ENCODE data around the gene SLC6A15. TPM values are rescaled to one million over a fixed set of nuclear protein-coding genes. Genes with fewer than 3 reads are reported as not detected.

The SLC6A15 gene
- total and polyA plus RNA-seq, 2 donors (not counting 3 experiments of a cell fraction or from before 2014, with no cell fraction given): 0.03 to 0.24 TPM

DNA sequence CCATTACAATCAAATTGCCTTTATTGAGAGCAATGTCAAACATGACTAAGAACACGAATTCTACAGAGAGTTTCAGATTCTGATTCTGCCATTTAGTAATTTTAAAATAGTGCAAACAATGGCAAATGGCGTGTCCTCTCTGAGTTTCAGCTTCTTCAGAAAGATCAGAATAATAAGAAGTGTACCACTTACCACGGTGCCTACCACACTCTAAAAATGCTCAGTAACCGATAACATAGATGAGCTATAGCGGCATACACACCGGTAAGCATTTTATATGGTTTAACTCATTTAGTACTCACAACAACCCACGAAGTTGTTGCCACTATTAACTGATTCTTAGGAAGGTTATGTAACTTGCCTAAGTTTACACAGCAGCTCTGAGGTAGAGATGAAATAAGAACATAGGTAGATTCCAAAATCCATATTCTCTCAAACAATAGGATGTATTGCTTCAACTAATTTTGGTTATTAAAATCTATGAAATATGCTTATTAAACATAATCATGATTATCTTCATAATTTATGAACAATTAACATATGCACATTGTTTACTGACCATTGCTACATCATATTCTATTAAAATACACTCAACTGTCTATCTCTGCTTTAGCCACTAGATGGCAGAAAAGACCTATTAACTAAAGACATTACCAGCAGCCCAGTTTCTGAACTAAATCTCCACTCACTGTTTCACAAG, 38.3 kb downstream of the SLC6A15 start:
- H3K27ac ChIP-seq (ENCODE audit: insufficient read depth, low read depth, low read length): no peak overlapping the region
- ChIA-PET POLR2A (no interaction called here), CTCF (interaction anchor here (0.6 to 10.3 kb wide), 20 partner anchors 9 to 574 kb away, joined by 3 to 646 read pairs (median 3); partner anchors contain the start of genes LRRIQ1 and TSPAN19)
- H4K20me1 ChIP-seq (replicated peaks; ENCODE audit: control insufficient read depth, extremely low read depth, insufficient read depth, low read length): no peaks in the 10 kb centered on the region
- DNase-seq (ENCODE audit: low read depth, low spot score): peak; percentile 55
- no peak overlapping the region for H3K4me2 ChIP-seq (ENCODE audit: insufficient read depth, low read length)
- intact Hi-C loops (cut with micrococcal nuclease) (loop anchor here (1.0 to 2.0 kb wide), 4 partner anchors 37 to 571 kb away; no protein-coding TSS in a partner anchor), dilution Hi-C loops (cut with MboI; ENCODE audit: extremely low pct_ligation_motif_present, low sequenced_read_pairs) (no loop called here)
- H3K79me2 ChIP-seq (ENCODE audit: control insufficient read depth, insufficient read depth, low read length): no peaks in the 10 kb centered on the region
- no TSS peak for BruUV-seq (replicated peaks)
- no peaks in the 10 kb centered on the region for H3K9me1 ChIP-seq (replicated peaks; ENCODE audit: control insufficient read depth, extremely low read depth, insufficient read depth, low read length)
- no peak overlapping the region for H3K9ac ChIP-seq (replicated peaks; ENCODE audit: extremely low read depth, insufficient read depth, low read length)
- no peak for FAIRE-seq
- no peak overlapping the region for H2AFZ ChIP-seq (ENCODE audit: low read depth, low read length)
- no peaks in the 10 kb centered on the region for H3K9me3 ChIP-seq (replicated peaks; ENCODE audit: control insufficient read depth, insufficient read depth, low read length)
- H3K27me3 ChIP-seq (ENCODE audit: control insufficient read depth in 2 of 2, insufficient read depth in 2 of 2, low read length in 2 of 2): peaks cover 0 to 2% of the 10 kb centered on the region in 2 experiments
- H3K4me3 ChIP-seq (replicated peaks in 1 of 3; ENCODE audit: insufficient read depth in 1 of 3, low read depth in 1 of 3, low read length in 3 of 3): no peak overlapping the region
- H3K4me1 ChIP-seq (ENCODE audit: control insufficient read depth, extremely low read depth, insufficient read depth, low read length): no peaks in the 10 kb centered on the region
- no peak for TF ChIP-seq JUN (IDR thresholded peaks at IDR 0.05; ENCODE audit: borderline replicate concordance, insufficient read depth, insufficient read length, low read depth)
- TF ChIP-seq, protein P1, sequence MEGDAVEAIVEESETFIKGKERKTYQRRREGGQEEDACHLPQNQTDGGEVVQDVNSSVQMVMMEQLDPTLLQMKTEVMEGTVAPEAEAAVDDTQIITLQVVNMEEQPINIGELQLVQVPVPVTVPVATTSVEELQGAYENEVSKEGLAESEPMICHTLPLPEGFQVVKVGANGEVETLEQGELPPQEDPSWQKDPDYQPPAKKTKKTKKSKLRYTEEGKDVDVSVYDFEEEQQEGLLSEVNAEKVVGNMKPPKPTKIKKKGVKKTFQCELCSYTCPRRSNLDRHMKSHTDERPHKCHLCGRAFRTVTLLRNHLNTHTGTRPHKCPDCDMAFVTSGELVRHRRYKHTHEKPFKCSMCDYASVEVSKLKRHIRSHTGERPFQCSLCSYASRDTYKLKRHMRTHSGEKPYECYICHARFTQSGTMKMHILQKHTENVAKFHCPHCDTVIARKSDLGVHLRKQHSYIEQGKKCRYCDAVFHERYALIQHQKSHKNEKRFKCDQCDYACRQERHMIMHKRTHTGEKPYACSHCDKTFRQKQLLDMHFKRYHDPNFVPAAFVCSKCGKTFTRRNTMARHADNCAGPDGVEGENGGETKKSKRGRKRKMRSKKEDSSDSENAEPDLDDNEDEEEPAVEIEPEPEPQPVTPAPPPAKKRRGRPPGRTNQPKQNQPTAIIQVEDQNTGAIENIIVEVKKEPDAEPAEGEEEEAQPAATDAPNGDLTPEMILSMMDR (IDR thresholded peaks at IDR 0.05; ENCODE audit: extremely low read depth in 1 of 2, insufficient read depth in 1 of 2, low read depth in 1 of 2, low read length in 2 of 2): peak; percentile 45 to 49
- H3K36me3 ChIP-seq (ENCODE audit: control insufficient read depth in 2 of 2, extremely low read depth in 1 of 2, insufficient read depth in 2 of 2, low read length in 2 of 2): no peaks in the 10 kb centered on the region

DNA sequence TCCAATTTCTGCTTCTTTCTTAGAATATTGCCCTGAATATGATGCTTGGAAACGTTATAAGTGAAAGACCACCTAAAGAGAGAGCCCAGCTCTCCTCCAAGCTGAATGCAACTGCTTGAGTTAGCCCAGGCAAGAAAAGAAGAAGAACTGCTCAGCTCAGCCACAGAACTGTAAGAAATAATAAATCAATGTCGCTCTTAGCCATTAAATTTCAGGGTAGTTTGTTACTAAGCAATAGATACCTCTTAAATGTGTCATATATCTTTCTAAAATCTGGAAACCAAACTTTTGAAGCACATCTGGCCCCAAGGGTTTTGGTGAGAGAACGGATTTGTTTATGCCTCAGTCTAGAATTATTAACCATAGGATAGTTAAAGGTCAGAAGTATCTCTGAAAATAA, 50.4 kb downstream of the SLC6A15 start:
- Histone ChIP-seq H3K4me2 (ENCODE audit: insufficient read depth, low read length) (no peak overlapping the region), H3K79me2 (ENCODE audit: control insufficient read depth, insufficient read depth, low read length) (no peaks in the 10 kb centered on the region), H2AFZ (ENCODE audit: low read depth, low read length) (no peak overlapping the region), H3K9ac (replicated peaks; ENCODE audit: extremely low read depth, insufficient read depth, low read length) (no peak overlapping the region), H3K9me3 (replicated peaks; ENCODE audit: control insufficient read depth, insufficient read depth, low read length) (no peaks in the 10 kb centered on the region), H3K36me3 (ENCODE audit: control insufficient read depth in 2 of 2, extremely low read depth in 1 of 2, insufficient read depth in 2 of 2, low read length in 2 of 2) (no peaks in the 10 kb centered on the region), H3K9me1 (replicated peaks; ENCODE audit: control insufficient read depth, extremely low read depth, insufficient read depth, low read length) (no peaks in the 10 kb centered on the region), H3K4me3 (replicated peaks in 1 of 3; ENCODE audit: insufficient read depth in 1 of 3, low read depth in 1 of 3, low read length in 3 of 3) (no peak overlapping the region), H3K4me1 (ENCODE audit: control insufficient read depth, extremely low read depth, insufficient read depth, low read length) (no peaks in the 10 kb centered on the region), H4K20me1 (replicated peaks; ENCODE audit: control insufficient read depth, extremely low read depth, insufficient read depth, low read length) (no peaks in the 10 kb centered on the region), H3K27ac (ENCODE audit: insufficient read depth, low read depth, low read length) (no peak overlapping the region), H3K27me3 (ENCODE audit: control insufficient read depth in 2 of 2, insufficient read depth in 2 of 2, low read length in 2 of 2) (no peaks in the 10 kb centered on the region)
- CTCF ChIA-PET: interaction anchor here (2.5 kb wide), 1 partner anchor 167 kb away, joined by 9 read pairs; no protein-coding TSS in a partner anchor
- TF ChIP-seq GATA2 (IDR thresholded peaks at IDR 0.05; ENCODE audit: insufficient read depth, insufficient read length, low read depth, low read length) (no peak), EZH2 (IDR thresholded peaks at IDR 0.05; ENCODE audit: borderline replicate concordance, low read depth, low read length, severe bottlenecking) (no peak), JUN (IDR thresholded peaks at IDR 0.05; ENCODE audit: borderline replicate concordance, insufficient read depth, insufficient read length, low read depth) (no peak), POLR2A (IDR thresholded peaks at IDR 0.05; ENCODE audit: low read depth, low read length) (no peak), FOS (IDR thresholded peaks at IDR 0.05; ENCODE audit: borderline replicate concordance, insufficient read depth, low read length) (no peak), MYC (IDR thresholded peaks at IDR 0.05; ENCODE audit: low read depth, low read length) (no peak)
- TF ChIP-seq, protein P1 (IDR thresholded peaks at IDR 0.05; ENCODE audit: extremely low read depth in 1 of 2, insufficient read depth in 1 of 2, low read depth in 1 of 2, low read length in 2 of 2): no peak
- TF ChIP-seq, protein P2, sequence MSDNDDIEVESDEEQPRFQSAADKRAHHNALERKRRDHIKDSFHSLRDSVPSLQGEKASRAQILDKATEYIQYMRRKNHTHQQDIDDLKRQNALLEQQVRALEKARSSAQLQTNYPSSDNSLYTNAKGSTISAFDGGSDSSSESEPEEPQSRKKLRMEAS (IDR thresholded peaks at IDR 0.05; ENCODE audit: insufficient read depth, insufficient read length): no peak
- POLR2A ChIA-PET: no interaction called here
- dilution Hi-C loops (cut with MboI; ENCODE audit: extremely low pct_ligation_motif_present, low sequenced_read_pairs) (no loop called here), intact Hi-C loops (cut with micrococcal nuclease) (no loop called here)
- no peak for FAIRE-seq
- no peak for DNase-seq (ENCODE audit: low read depth, low spot score)
- BruUV-seq (replicated peaks): no TSS peak

Data from endothelial cell of umbilical vein (primary cell).